Panc1 (cell line): ENCODE data around the gene SNTB2. TPM values are rescaled to one million over a fixed set of nuclear protein-coding genes. Genes with fewer than 3 reads are reported as not detected.

Experiments
- ATAC-seq: fragments of 200-7000 bp; cut with Tn5 transposase; 2 replicates; pipeline ENCODE4 v1.9.1; 2020; ENCODE audit warnings: mild to moderate bottlenecking, moderate library complexity
- BruUV-seq: library from RNA; stranded (reverse); fragments of 400-500 nt; replicated peaks from 2 replicates; lab custom pipeline; 2021; lab: Mats Ljungman, UMichigan
- CTCF ChIA-PET: fragments of 300-600 bp; sonication (Branson Sonifier 250); formaldehyde crosslinking; loops from one replicate; lab custom pipeline; 2022; ENCODE audit warnings: antibody characterized with exemption; lab: Charles Lee
- POLR2A ChIA-PET: fragments of 300-600 bp; sonication (Branson Sonifier 250); formaldehyde crosslinking; loops from one replicate; lab custom pipeline; 2022; ENCODE audit warnings: antibody characterized with exemption; lab: Charles Lee
- DNase-seq: peaks from one replicate; pipeline ENCODE4 v3.0.0-alpha.2; 2010; ENCODE audit warnings: low read depth, low spot score
- H3K27ac ChIP-seq: 2 replicates; pipeline ENCODE4 v1.5.1; 2011; ENCODE audit warnings: mild to moderate bottlenecking, low read length, inconsistent platforms
- H3K27me3 ChIP-seq: fragments of 200-500 bp; sonication (Bioruptor generic); 2 replicates; pipeline ENCODE4 v1.6.0; 2014; ENCODE audit warnings: low read length, inconsistent platforms; ENCODE audit not compliant: control insufficient read depth, insufficient read depth
- H3K36me3 ChIP-seq: fragments of 200-500 bp; sonication (Bioruptor generic); 2 replicates; pipeline ENCODE4 v1.5.1; 2014; ENCODE audit warnings: inconsistent platforms, mild to moderate bottlenecking, low read length, moderate library complexity; ENCODE audit not compliant: control insufficient read depth, insufficient read depth
- H3K4me1 ChIP-seq: 2 replicates; pipeline ENCODE4 v1.5.1; 2011; ENCODE audit warnings: inconsistent platforms, mild to moderate bottlenecking, low read length, moderate library complexity; ENCODE audit not compliant: control insufficient read depth, insufficient read depth
- H3K4me3 ChIP-seq, 2 experiments: 2 replicates each; pipeline ENCODE4 v1.5.1; 2011 to 2012; ENCODE audit warnings: low read depth in 2 of 2, low read length in 2 of 2, mild to moderate bottlenecking in 2 of 2, inconsistent platforms in 1 of 2, moderate library complexity in 1 of 2
- H3K9me3 ChIP-seq: fragments of 200-500 bp; sonication (Bioruptor generic); 2 replicates; pipeline ENCODE4 v1.5.1; 2014; ENCODE audit warnings: low read depth, mild to moderate bottlenecking, inconsistent platforms, low read length, moderate library complexity; ENCODE audit not compliant: control insufficient read depth, insufficient read depth
- CTCF ChIP-seq: fragments of 450-650 bp; IDR thresholded peaks from 2 replicates; pipeline ENCODE4 v1.5.1; 2017; ENCODE audit warnings: mild to moderate bottlenecking
- POLR2AphosphoS5 ChIP-seq: IDR thresholded peaks from 2 replicates; pipeline ENCODE4 v1.6.1; 2012; ENCODE audit warnings: mild to moderate bottlenecking, low read depth, low read length, moderate library complexity
- REST ChIP-seq, 2 experiments: IDR thresholded peaks; 2 replicates each; pipeline ENCODE4 v1.6.1; 2011 to 2012; ENCODE audit warnings: low read depth in 2 of 2, control low read depth in 1 of 2, low read length in 1 of 2, mild to moderate bottlenecking in 1 of 2, moderate library complexity in 1 of 2; ENCODE audit not compliant: insufficient read depth in 1 of 2
- SIN3A ChIP-seq: IDR thresholded peaks from 2 replicates; pipeline ENCODE4 v1.6.1; 2012; ENCODE audit warnings: low read depth, mild to moderate bottlenecking, low read length, moderate library complexity, borderline replicate concordance; ENCODE audit not compliant: insufficient read depth
- TCF7L2 ChIP-seq: IDR thresholded peaks from 2 replicates; pipeline ENCODE4 v1.6.1; 2011; ENCODE audit warnings: mild to moderate bottlenecking, low read depth, low read length, inconsistent platforms
- in situ Hi-C: cut with HindIII; loops from 2 replicates; pipeline ENCODE4 v1.10.0; 2016; ENCODE audit warnings: low sequenced_read_pairs, low pct_unique_long_range_greater_than_20kb
- intact Hi-C: fragments of 100-400 bp; cut with micrococcal nuclease; formaldehyde crosslinking; loops from one replicate; pipeline ENCODE4 v1.10.0; 2022; ENCODE audit not compliant: unreplicated experiment
- total RNA-seq: library from RNA; stranded (reverse); gene quantifications from one replicate; pipeline ENCODE4 v1.2.1, GENCODE V29; 2021; ENCODE audit not compliant: unreplicated experiment

SNTB2 gene
- total RNA-seq, 1 experiment from 2014 or later, result 40.8 TPM

- BruUV-seq, result no TSS peak
- Histone ChIP-seq H3K9me3 (no peaks in the 10 kb centered on the region), H3K36me3 (peaks cover 4% of the 10 kb centered on the region), H3K4me3 (no peak overlapping the region), H3K27me3 (no peaks in the 10 kb centered on the region), H3K27ac (no peak overlapping the region), H3K4me1 (no peaks in the 10 kb centered on the region)
- in situ Hi-C loops (no loop called here), intact Hi-C loops (no loop called here)
- ChIA-PET CTCF (interaction anchor here (0.7 kb wide), 1 partner anchor 40 kb away, joined by 3 read pairs; no protein-coding TSS in a partner anchor), POLR2A (no interaction called here)
- DNase-seq (no peak), ATAC-seq (peak; percentile 42; the same call in 1 of the 2 replicates)
- no peak for TF ChIP-seq CTCF
- no peak for TF ChIP-seq SIN3A
- TF ChIP-seq POLR2AphosphoS5, result no peak
- TF ChIP-seq REST (IDR thresholded peaks at IDR 0.05; ENCODE audit: insufficient read depth in 1 of 2, low read depth in 2 of 2, low read length in 1 of 2), result no peak
- no peak for TF ChIP-seq TCF7L2
Observed at GRCh38 chr16:69166221-69166833, 20.6 kb upstream of the SNTB2 start.

DNA sequence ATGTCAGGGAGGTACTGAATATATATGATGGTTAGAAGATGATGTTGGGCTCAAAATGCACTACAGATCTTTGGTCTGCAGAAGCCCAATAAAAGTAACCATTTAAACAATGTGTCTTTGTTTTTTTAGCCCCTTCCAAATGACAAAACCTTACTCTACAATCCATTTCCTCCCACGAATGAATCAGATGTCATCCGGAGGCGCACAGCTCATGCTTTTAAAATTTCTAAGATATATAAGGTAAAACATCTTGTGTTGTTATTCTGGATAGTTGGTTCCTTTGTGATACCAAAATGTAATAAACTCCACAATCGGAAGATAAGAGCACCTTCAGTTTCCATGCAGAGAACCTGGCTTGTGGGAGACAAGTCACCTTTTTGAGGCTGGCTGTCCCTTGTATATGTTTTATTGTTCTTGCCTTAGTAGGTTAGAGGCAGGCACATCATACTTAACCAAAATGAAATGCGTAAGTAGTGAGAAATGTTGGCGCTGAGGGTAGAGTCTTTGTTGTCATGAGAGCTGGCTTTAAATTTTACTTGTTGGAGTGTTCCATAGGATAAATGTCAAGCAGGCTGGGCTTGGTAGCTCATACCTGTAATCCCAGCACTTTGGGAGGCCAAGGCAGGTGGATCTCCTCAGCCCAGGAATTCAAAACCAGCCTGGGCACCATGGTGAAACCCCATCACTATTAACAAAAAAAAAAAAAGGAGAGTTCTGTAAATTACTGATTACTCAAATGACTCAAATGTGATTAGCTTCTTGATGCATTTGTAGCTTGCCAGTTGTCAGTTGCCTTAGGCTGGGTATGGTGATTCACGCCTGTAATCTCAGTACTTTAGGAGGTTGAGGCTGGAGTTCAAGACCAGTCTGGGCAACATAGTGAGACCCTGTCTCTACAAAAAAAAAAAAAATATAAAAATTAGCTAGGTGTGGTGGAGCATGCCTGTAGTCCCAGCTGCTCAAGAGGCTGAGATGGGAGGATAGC lies 19.7 kb upstream of the SNTB2 start:
- in situ Hi-C loops (no loop called here), intact Hi-C loops (no loop called here)
- H3K4me1 ChIP-seq, result no peaks in the 10 kb centered on the region
- no peak for TF ChIP-seq REST (IDR thresholded peaks at IDR 0.05; ENCODE audit: insufficient read depth in 1 of 2, low read depth in 2 of 2, low read length in 1 of 2)
- no peak for TF ChIP-seq POLR2AphosphoS5
- no peak for TF ChIP-seq TCF7L2
- no peak for TF ChIP-seq CTCF
- no peak for TF ChIP-seq SIN3A
- POLR2A ChIA-PET, result interaction anchor here (0.7 kb wide), 1 partner anchor 568 kb away, joined by 5 read pairs; no protein-coding TSS in a partner anchor
- BruUV-seq, result no TSS peak
- CTCF ChIA-PET, result interaction anchor here (0.7 kb wide), 1 partner anchor 39 kb away, joined by 3 read pairs; no protein-coding TSS in a partner anchor
- H3K36me3 ChIP-seq, result peaks cover 4% of the 10 kb centered on the region
- H3K27me3 ChIP-seq, result no peaks in the 10 kb centered on the region
- no peaks in the 10 kb centered on the region for H3K9me3 ChIP-seq
- H3K27ac ChIP-seq, result no peak overlapping the region
- DNase-seq, result no peak
- H3K4me3 ChIP-seq, result no peak overlapping the region
- ATAC-seq, result no peak
